ENCODE data around the gene PCSK4. TPM values are rescaled to one million over a fixed set of nuclear protein-coding genes. Genes with fewer than 3 reads are reported as not detected.
"Not testable (repeated sequence)": the region's sequence is repeated elsewhere in the genome, so short reads cannot be mapped to it uniquely, and the experiment has no call there.

The PCSK4 gene
- total and polyA plus RNA-seq, 2 donors (not counting 3 experiments of a cell fraction or from before 2014, with no cell fraction given) = 1.2 to 1.7 TPM

- intact Hi-C loops (cut with micrococcal nuclease) = no loop called here
- DNase-seq (ENCODE audit: low read depth, low spot score) (no peak), FAIRE-seq (no peak)
- no peak overlapping the region for H2AFZ ChIP-seq (ENCODE audit: low read depth, low read length)
- no peaks in the 10 kb centered on the region for H4K20me1 ChIP-seq (replicated peaks; ENCODE audit: control insufficient read depth, extremely low read depth, insufficient read depth, low read length)
- dilution Hi-C loops (cut with MboI; ENCODE audit: extremely low pct_ligation_motif_present, low sequenced_read_pairs) = no loop called here
- POLR2A ChIA-PET = no interaction called here
- no peaks in the 10 kb centered on the region for H3K9me1 ChIP-seq (replicated peaks; ENCODE audit: control insufficient read depth, extremely low read depth, insufficient read depth, low read length)
- H3K36me3 ChIP-seq (ENCODE audit: control insufficient read depth in 2 of 2, extremely low read depth in 1 of 2, insufficient read depth in 2 of 2, low read length in 2 of 2) = no peaks in the 10 kb centered on the region
- no peaks in the 10 kb centered on the region for H3K79me2 ChIP-seq (ENCODE audit: control insufficient read depth, insufficient read depth, low read length)
- H3K9ac ChIP-seq (replicated peaks; ENCODE audit: extremely low read depth, insufficient read depth, low read length) = no peak overlapping the region
- CTCF ChIA-PET = no interaction called here
- no peaks in the 10 kb centered on the region for H3K4me1 ChIP-seq (ENCODE audit: control insufficient read depth, extremely low read depth, insufficient read depth, low read length)
- H3K27ac ChIP-seq (ENCODE audit: insufficient read depth, low read depth, low read length) = no peak overlapping the region
- TF ChIP-seq GATA2 (IDR thresholded peaks at IDR 0.05; ENCODE audit: insufficient read depth, insufficient read length, low read depth, low read length) (no peak), POLR2AphosphoS5 (IDR thresholded peaks at IDR 0.05; ENCODE audit: insufficient read depth, low read depth, low read length) (no peak), FOS (IDR thresholded peaks at IDR 0.05; ENCODE audit: borderline replicate concordance, insufficient read depth, low read length) (no peak), MYC (IDR thresholded peaks at IDR 0.05; ENCODE audit: low read depth, low read length) (no peak), EZH2 (IDR thresholded peaks at IDR 0.05; ENCODE audit: borderline replicate concordance, low read depth, low read length, severe bottlenecking) (no peak), JUN (IDR thresholded peaks at IDR 0.05; ENCODE audit: borderline replicate concordance, insufficient read depth, insufficient read length, low read depth) (no peak)
- TF ChIP-seq, protein P1, sequence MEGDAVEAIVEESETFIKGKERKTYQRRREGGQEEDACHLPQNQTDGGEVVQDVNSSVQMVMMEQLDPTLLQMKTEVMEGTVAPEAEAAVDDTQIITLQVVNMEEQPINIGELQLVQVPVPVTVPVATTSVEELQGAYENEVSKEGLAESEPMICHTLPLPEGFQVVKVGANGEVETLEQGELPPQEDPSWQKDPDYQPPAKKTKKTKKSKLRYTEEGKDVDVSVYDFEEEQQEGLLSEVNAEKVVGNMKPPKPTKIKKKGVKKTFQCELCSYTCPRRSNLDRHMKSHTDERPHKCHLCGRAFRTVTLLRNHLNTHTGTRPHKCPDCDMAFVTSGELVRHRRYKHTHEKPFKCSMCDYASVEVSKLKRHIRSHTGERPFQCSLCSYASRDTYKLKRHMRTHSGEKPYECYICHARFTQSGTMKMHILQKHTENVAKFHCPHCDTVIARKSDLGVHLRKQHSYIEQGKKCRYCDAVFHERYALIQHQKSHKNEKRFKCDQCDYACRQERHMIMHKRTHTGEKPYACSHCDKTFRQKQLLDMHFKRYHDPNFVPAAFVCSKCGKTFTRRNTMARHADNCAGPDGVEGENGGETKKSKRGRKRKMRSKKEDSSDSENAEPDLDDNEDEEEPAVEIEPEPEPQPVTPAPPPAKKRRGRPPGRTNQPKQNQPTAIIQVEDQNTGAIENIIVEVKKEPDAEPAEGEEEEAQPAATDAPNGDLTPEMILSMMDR (IDR thresholded peaks at IDR 0.05; ENCODE audit: extremely low read depth in 1 of 2, insufficient read depth in 1 of 2, low read depth in 1 of 2, low read length in 2 of 2) = no peak
- TF ChIP-seq, protein P2, sequence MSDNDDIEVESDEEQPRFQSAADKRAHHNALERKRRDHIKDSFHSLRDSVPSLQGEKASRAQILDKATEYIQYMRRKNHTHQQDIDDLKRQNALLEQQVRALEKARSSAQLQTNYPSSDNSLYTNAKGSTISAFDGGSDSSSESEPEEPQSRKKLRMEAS (IDR thresholded peaks at IDR 0.05; ENCODE audit: insufficient read depth, insufficient read length) = no peak
- H3K27me3 ChIP-seq (ENCODE audit: control insufficient read depth in 2 of 2, insufficient read depth in 2 of 2, low read length in 2 of 2) = no peaks in the 10 kb centered on the region
- H3K9me3 ChIP-seq (replicated peaks; ENCODE audit: control insufficient read depth, insufficient read depth, low read length) = no peaks in the 10 kb centered on the region
- H3K4me2 ChIP-seq (ENCODE audit: insufficient read depth, low read length) = no peak overlapping the region
- BruUV-seq (replicated peaks) = no TSS peak
- no peak overlapping the region for H3K4me3 ChIP-seq (replicated peaks in 1 of 3; ENCODE audit: insufficient read depth in 1 of 3, low read depth in 1 of 3, low read length in 3 of 3)
Observed at GRCh38 chr19:1538978-1539377, 48.8 kb upstream of the PCSK4 start.

DNA sequence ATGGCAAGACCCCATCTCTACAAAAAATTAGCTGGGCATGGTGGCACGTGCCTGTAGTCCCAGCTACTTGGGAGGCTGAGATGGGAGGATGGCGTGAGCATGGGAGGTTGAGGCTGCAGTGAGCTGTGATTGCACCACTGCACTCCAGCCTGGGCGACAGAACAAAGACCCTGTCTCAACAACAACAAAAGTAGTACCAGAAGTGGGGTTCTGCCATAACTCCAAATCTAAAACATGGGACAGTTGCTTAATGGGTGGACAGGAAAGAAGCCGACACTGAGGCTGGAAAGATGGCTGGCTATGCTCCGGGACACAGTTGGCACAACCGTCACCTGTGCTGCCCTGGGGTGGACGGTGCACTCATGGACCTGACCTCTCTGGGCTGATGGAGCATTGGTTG is 45.5 kb upstream of the PCSK4 start:
- H3K9ac ChIP-seq (replicated peaks; ENCODE audit: extremely low read depth, insufficient read depth, low read length); H3K9me1 ChIP-seq (replicated peaks; ENCODE audit: control insufficient read depth, extremely low read depth, insufficient read depth, low read length); H3K79me2 ChIP-seq (ENCODE audit: control insufficient read depth, insufficient read depth, low read length); FAIRE-seq; BruUV-seq (replicated peaks); H3K4me3 ChIP-seq (replicated peaks in 1 of 3; ENCODE audit: insufficient read depth in 1 of 3, low read depth in 1 of 3, low read length in 3 of 3); H3K4me1 ChIP-seq (ENCODE audit: control insufficient read depth, extremely low read depth, insufficient read depth, low read length); H3K4me2 ChIP-seq (ENCODE audit: insufficient read depth, low read length); dilution Hi-C loops (cut with MboI; ENCODE audit: extremely low pct_ligation_motif_present, low sequenced_read_pairs); DNase-seq (ENCODE audit: low read depth, low spot score); H4K20me1 ChIP-seq (replicated peaks; ENCODE audit: control insufficient read depth, extremely low read depth, insufficient read depth, low read length); H2AFZ ChIP-seq (ENCODE audit: low read depth, low read length); H3K9me3 ChIP-seq (replicated peaks; ENCODE audit: control insufficient read depth, insufficient read depth, low read length); H3K27ac ChIP-seq (ENCODE audit: insufficient read depth, low read depth, low read length); H3K36me3 ChIP-seq (ENCODE audit: control insufficient read depth in 2 of 2, extremely low read depth in 1 of 2, insufficient read depth in 2 of 2, low read length in 2 of 2); H3K27me3 ChIP-seq (ENCODE audit: control insufficient read depth in 2 of 2, insufficient read depth in 2 of 2, low read length in 2 of 2); intact Hi-C loops (cut with micrococcal nuclease); POLR2A ChIA-PET: not testable (repeated sequence)
- CTCF ChIA-PET = interaction anchor here (0.6 to 3.8 kb wide), 2 partner anchors 10 to 21 kb away, joined by 3 to 28 read pairs; no protein-coding TSS in a partner anchor

Measured in endothelial cell of umbilical vein (primary cell).